Measurements from ENCODE around the gene KRT4. TPM values are rescaled to one million over a fixed set of nuclear protein-coding genes. Genes with fewer than 3 reads are reported as not detected.

The KRT4 gene
- polyA plus RNA-seq, 1 donor from 2014 or later: not detected

- TF ChIP-seq CTCF (IDR thresholded peaks at IDR 0.05; ENCODE audit: poor library complexity, severe bottlenecking) (no peak), MXI1 (conservative IDR thresholded peaks at IDR 0.05; ENCODE audit: poor library complexity, severe bottlenecking) (no peak), REST (IDR thresholded peaks at IDR 0.05; ENCODE audit: borderline replicate concordance) (no peak), TAF1 (IDR thresholded peaks at IDR 0.05; ENCODE audit: low read depth) (no peak), EZH2 (IDR thresholded peaks at IDR 0.05; ENCODE audit: borderline replicate concordance, insufficient read depth, low read length, poor library complexity, severe bottlenecking) (no peak), RAD21 (conservative IDR thresholded peaks at IDR 0.05) (no peak), EP300 (conservative IDR thresholded peaks at IDR 0.05; ENCODE audit: poor library complexity, severe bottlenecking) (no peak), SMC3 (conservative IDR thresholded peaks at IDR 0.05; ENCODE audit: poor library complexity) (no peak), POLR2AphosphoS5 (IDR thresholded peaks at IDR 0.05) (no peak)
- Histone ChIP-seq H4K20me1 (ENCODE audit: insufficient read depth) (no peaks in the 10 kb centered on the region), H3F3A (ENCODE audit: insufficient read depth, low read length, poor library complexity, severe bottlenecking) (no peaks in the 10 kb centered on the region), H3K9me2 (ENCODE audit: insufficient read depth, low read length) (no peaks in the 10 kb centered on the region), H3K36me3 (ENCODE audit: insufficient read depth, low read length) (no peaks in the 10 kb centered on the region), H3K27ac (ENCODE audit: low read length) (no peak overlapping the region), H3K4me2 (ENCODE audit: low read length) (no peak overlapping the region), H3K79me2 (replicated peaks; ENCODE audit: insufficient read depth, low read length) (no peaks in the 10 kb centered on the region), H3K9ac (ENCODE audit: low read length) (no peak overlapping the region), H2AFZ (ENCODE audit: low read depth, low read length) (no peak overlapping the region), H3K27me3 (ENCODE audit: insufficient read depth, low read depth, low read length) (no peaks in the 10 kb centered on the region), H3K4me3 (ENCODE audit: low read length) (no peak overlapping the region), H3K9me3 (ENCODE audit: low read length) (no peaks in the 10 kb centered on the region)
Observed at GRCh38 chr12:52772772-52773171, 41.1 kb downstream of the KRT4 start.

- no peak overlapping the region for H2AFZ ChIP-seq (ENCODE audit: low read depth, low read length)
- H3F3A ChIP-seq (ENCODE audit: insufficient read depth, low read length, poor library complexity, severe bottlenecking): no peaks in the 10 kb centered on the region
- TF ChIP-seq EP300 (conservative IDR thresholded peaks at IDR 0.05; ENCODE audit: poor library complexity, severe bottlenecking): no peak
- no peaks in the 10 kb centered on the region for H3K9me3 ChIP-seq (ENCODE audit: low read length)
- H3K4me3 ChIP-seq (ENCODE audit: low read length): no peak overlapping the region
- no peak overlapping the region for H3K4me2 ChIP-seq (ENCODE audit: low read length)
- H3K27me3 ChIP-seq (ENCODE audit: insufficient read depth, low read depth, low read length): no peaks in the 10 kb centered on the region
- H3K9me2 ChIP-seq (ENCODE audit: insufficient read depth, low read length): no peaks in the 10 kb centered on the region
- H3K27ac ChIP-seq (ENCODE audit: low read length): no peak overlapping the region
- H3K79me2 ChIP-seq (replicated peaks; ENCODE audit: insufficient read depth, low read length): no peaks in the 10 kb centered on the region
- H3K36me3 ChIP-seq (ENCODE audit: insufficient read depth, low read length): no peaks in the 10 kb centered on the region
- H3K9ac ChIP-seq (ENCODE audit: low read length): no peak overlapping the region
- H4K20me1 ChIP-seq (ENCODE audit: insufficient read depth): no peaks in the 10 kb centered on the region
Observed at GRCh38 chr12:52772188-52772587, 41.7 kb downstream of the KRT4 start.

- H3K27me3 ChIP-seq (ENCODE audit: insufficient read depth, low read depth, low read length): no peaks in the 10 kb centered on the region
- H3K9ac ChIP-seq (ENCODE audit: low read length): no peak overlapping the region
- no peak overlapping the region for H3K4me3 ChIP-seq (ENCODE audit: low read length)
- no peaks in the 10 kb centered on the region for H3K9me3 ChIP-seq (ENCODE audit: low read length)
- no peak overlapping the region for H3K4me2 ChIP-seq (ENCODE audit: low read length)
- H3K27ac ChIP-seq (ENCODE audit: low read length): no peak overlapping the region
- no peak for TF ChIP-seq SMC3 (conservative IDR thresholded peaks at IDR 0.05; ENCODE audit: poor library complexity)
- no peaks in the 10 kb centered on the region for H4K20me1 ChIP-seq (ENCODE audit: insufficient read depth)
- no peaks in the 10 kb centered on the region for H3K36me3 ChIP-seq (ENCODE audit: insufficient read depth, low read length)
- H3F3A ChIP-seq (ENCODE audit: insufficient read depth, low read length, poor library complexity, severe bottlenecking): no peaks in the 10 kb centered on the region
- H3K79me2 ChIP-seq (replicated peaks; ENCODE audit: insufficient read depth, low read length): no peaks in the 10 kb centered on the region
- H2AFZ ChIP-seq (ENCODE audit: low read depth, low read length): no peak overlapping the region
- H3K9me2 ChIP-seq (ENCODE audit: insufficient read depth, low read length): no peaks in the 10 kb centered on the region
Observed at GRCh38 chr12:52771505-52771904, 42.4 kb downstream of the KRT4 start.

Data from neural cell (in vitro differentiated cells).